Smooth muscle cell (in vitro differentiated cells): ENCODE results near the gene HMGN2. TPM values are rescaled to one million over a fixed set of nuclear protein-coding genes. Genes with fewer than 3 reads are reported as not detected.

Source experiments
- DNase-seq: peaks from one replicate; lab custom pipeline; 2025; ENCODE audit not compliant: unreplicated experiment; lab: John Stamatoyannopoulos, UW
- H2AFZ ChIP-seq: fragments of 200-600 bp; sonication (generic); 2 replicates; pipeline ENCODE4 v1.6.0; 2016; ENCODE audit warnings: antibody characterized with exemption, low read depth, mild to moderate bottlenecking
- H3F3A ChIP-seq: fragments of 200-600 bp; sonication (generic); 2 replicates; pipeline ENCODE4 v1.6.0; 2017; ENCODE audit warnings: antibody characterized with exemption, low read depth
- H3K27ac ChIP-seq: fragments of 200-600 bp; sonication (generic); 2 replicates; pipeline ENCODE4 v1.5.1; 2016; ENCODE audit warnings: low read depth, mild to moderate bottlenecking
- H3K27me3 ChIP-seq: fragments of 200-600 bp; sonication (generic); 2 replicates; pipeline ENCODE4 v1.6.1; 2016; ENCODE audit warnings: low read depth, mild to moderate bottlenecking
- H3K36me3 ChIP-seq: fragments of 200-600 bp; sonication (generic); 2 replicates; pipeline ENCODE4 v1.5.1; 2016; ENCODE audit warnings: low read depth
- H3K4me1 ChIP-seq: fragments of 200-600 bp; sonication (generic); 2 replicates; pipeline ENCODE4 v1.5.1; 2016; ENCODE audit warnings: low read depth
- H3K4me2 ChIP-seq: fragments of 200-600 bp; sonication (generic); 2 replicates; pipeline ENCODE4 v1.6.0; 2016; ENCODE audit warnings: mild to moderate bottlenecking
- H3K4me3 ChIP-seq: fragments of 200-600 bp; sonication (generic); 2 replicates; pipeline ENCODE4 v1.5.1; 2016; ENCODE audit warnings: mild to moderate bottlenecking
- H3K79me2 ChIP-seq: fragments of 200-600 bp; sonication (generic); 2 replicates; pipeline ENCODE4 v1.6.0; 2016; ENCODE audit warnings: low read depth, mild to moderate bottlenecking
- H3K9ac ChIP-seq: fragments of 200-600 bp; sonication (generic); 2 replicates; pipeline ENCODE4 v1.6.0; 2016; ENCODE audit warnings: low read depth
- H3K9me3 ChIP-seq: fragments of 200-600 bp; sonication (generic); replicated peaks from 2 replicates; pipeline ENCODE4 v1.5.1; 2016; ENCODE audit warnings: low read depth
- H4K20me1 ChIP-seq: fragments of 200-600 bp; sonication (generic); 2 replicates; pipeline ENCODE4 v1.6.0; 2016; ENCODE audit warnings: low read depth
- CTCF ChIP-seq: fragments of 200-600 bp; sonication (generic); IDR thresholded peaks from 2 replicates; pipeline ENCODE4 v1.5.1; 2017; ENCODE audit warnings: borderline replicate concordance, mild to moderate bottlenecking, antibody characterized with exemption; ENCODE audit not compliant: insufficient read depth, poor library complexity, severe bottlenecking
- WGBS: methylation state at CpG from one replicate; pipeline ENCODE4 v1.1.7; 2016; ENCODE audit warnings: low lambda C conversion rate; 5-methylcytosine and 5-hydroxymethylcytosine counted together
- polyA plus RNA-seq: library from polyadenylated mRNA; unstranded; fragments of >200 nt; fragmentation: Nextera tagmentation; extraction: Ambion mirVana; gene quantifications from 2 replicates; pipeline ENCODE4 v1.2.1, GENCODE V29; 2016
- total RNA-seq: library from RNA; depleted of rRNA; stranded (reverse); fragments of >200 nt; gene quantifications from 2 replicates; pipeline ENCODE4 v1.2.3, GENCODE V29; 2014

The HMGN2 gene
- total and polyA plus RNA-seq, 2 experiments from 2014 or later: 170 to 448 TPM

DNA sequence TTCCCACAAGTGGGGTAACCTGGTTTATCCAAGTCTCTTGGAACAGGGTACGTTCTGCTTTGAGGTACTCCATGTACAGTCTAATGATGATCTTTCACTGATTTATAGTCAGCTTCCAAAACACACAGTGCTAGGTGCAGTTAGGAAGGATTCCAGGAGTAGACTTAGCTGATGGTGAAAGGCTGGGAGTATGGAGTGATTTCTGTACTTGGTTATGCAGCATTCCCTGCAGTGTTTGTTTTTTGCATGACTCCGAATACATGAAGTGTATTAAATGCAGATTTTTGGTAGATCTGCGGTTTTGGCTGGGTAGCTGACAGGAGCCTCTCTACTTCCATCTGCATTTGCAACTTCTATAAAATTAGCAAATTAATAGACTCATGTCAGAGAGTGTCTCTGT is 3.7 kb downstream of the HMGN2 start:
- Histone ChIP-seq H3K4me1 (peaks cover 17% of the 10 kb centered on the region), H3K79me2 (peaks cover 15% of the 10 kb centered on the region), H2AFZ (no peak overlapping the region), H3K27ac (no peak overlapping the region), H3K9ac (no peak overlapping the region), H3K4me3 (no peak overlapping the region), H4K20me1 (peaks cover 38% of the 10 kb centered on the region), H3K36me3 (peaks cover 6% of the 10 kb centered on the region), H3K27me3 (no peaks in the 10 kb centered on the region), H3K4me2 (no peak overlapping the region), H3K9me3 (no peaks in the 10 kb centered on the region), H3F3A (peaks cover 17% of the 10 kb centered on the region)
- no peak for TF ChIP-seq CTCF
- no peak for DNase-seq
- 97% methylated on average over 3 of the region's 3 CpGs for WGBS

GRCh38 chr1:26476958-26477357 is 4.7 kb downstream of the HMGN2 start:
- H3K4me2 ChIP-seq: no peak overlapping the region
- no peak overlapping the region for H3K4me3 ChIP-seq
- H3K9ac ChIP-seq: no peak overlapping the region
- 98% methylated on average over 4 of the region's 4 CpGs for WGBS
- H2AFZ ChIP-seq: no peak overlapping the region
- peaks cover 6% of the 10 kb centered on the region for H3K36me3 ChIP-seq
- peaks cover 11% of the 10 kb centered on the region for H3K4me1 ChIP-seq
- H3K27me3 ChIP-seq: no peaks in the 10 kb centered on the region
- no peak for DNase-seq
- no peak for TF ChIP-seq CTCF
- no peaks in the 10 kb centered on the region for H3K9me3 ChIP-seq
- peaks cover 29% of the 10 kb centered on the region for H4K20me1 ChIP-seq
- H3F3A ChIP-seq: peaks cover 16% of the 10 kb centered on the region
- H3K27ac ChIP-seq: no peak overlapping the region
- peaks cover 15% of the 10 kb centered on the region for H3K79me2 ChIP-seq

DNA sequence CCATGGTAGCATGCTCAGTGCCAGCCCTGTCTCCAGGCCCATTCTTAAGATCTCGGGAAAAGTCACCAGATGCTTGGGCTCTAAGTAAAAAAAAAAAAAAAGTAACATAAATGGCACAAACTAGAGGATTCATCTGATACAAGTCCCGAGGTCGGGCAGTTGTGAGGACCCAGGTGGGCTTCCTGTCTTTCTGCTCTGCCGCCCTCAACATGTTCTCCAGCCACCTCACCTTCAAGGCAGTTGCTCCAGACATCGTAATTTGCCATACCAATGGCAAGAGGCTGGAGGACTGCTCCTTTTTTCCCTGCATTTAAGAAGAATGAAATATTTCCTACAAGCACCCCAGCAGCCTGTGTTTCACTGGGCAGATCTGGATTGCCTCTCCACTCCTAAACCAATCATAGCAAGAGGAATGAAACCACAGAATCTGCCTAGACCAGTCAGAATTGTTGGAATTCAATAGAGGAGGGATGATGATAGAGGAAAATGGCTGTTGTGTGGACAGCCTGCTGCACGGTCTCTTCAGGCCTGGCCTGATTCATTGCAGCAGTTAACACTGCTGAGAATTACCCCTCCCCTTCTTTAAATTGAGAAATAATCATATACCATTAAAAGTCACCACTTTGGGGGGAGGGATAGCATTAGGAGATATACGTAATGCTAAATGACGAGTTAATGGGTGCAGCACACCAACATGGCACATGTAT is 5.4 kb downstream of the HMGN2 start:
- no peaks in the 10 kb centered on the region for H3K27me3 ChIP-seq
- H3K9ac ChIP-seq: no peak overlapping the region
- WGBS: 87% methylated on average over 8 of the region's 8 CpGs
- no peak overlapping the region for H3K4me3 ChIP-seq
- no peak overlapping the region for H2AFZ ChIP-seq
- H3K36me3 ChIP-seq: peaks cover 6% of the 10 kb centered on the region
- TF ChIP-seq CTCF: no peak
- H3K9me3 ChIP-seq: no peaks in the 10 kb centered on the region
- H3K4me1 ChIP-seq: peaks cover 11% of the 10 kb centered on the region
- H3K79me2 ChIP-seq: peaks cover 15% of the 10 kb centered on the region
- no peak for DNase-seq
- no peak overlapping the region for H3K27ac ChIP-seq
- peaks cover 28% of the 10 kb centered on the region for H4K20me1 ChIP-seq
- peaks cover 16% of the 10 kb centered on the region for H3F3A ChIP-seq
- no peak overlapping the region for H3K4me2 ChIP-seq

DNA sequence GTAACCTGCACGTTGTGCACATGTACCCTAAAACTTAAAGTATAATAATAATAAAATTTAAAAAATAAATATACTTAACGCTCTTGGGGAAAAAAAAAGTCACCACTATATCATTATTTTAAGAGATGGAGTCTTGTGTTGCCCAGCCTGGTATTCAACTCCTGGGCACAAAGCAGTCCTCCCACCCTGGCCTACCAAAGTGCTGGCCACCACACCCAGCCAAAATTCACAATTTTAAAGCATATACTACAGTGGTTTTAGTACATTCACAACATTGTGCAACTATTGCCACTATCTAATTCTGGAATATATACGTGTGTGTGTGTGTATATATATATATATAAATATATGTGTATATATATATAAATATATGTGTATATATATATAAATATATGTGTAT is 5.9 kb downstream of the HMGN2 start:
- peaks cover 16% of the 10 kb centered on the region for H3F3A ChIP-seq
- H3K4me3 ChIP-seq: no peak overlapping the region
- peaks cover 26% of the 10 kb centered on the region for H4K20me1 ChIP-seq
- no peaks in the 10 kb centered on the region for H3K9me3 ChIP-seq
- no peak for DNase-seq
- no peak overlapping the region for H3K27ac ChIP-seq
- H3K27me3 ChIP-seq: no peaks in the 10 kb centered on the region
- H3K9ac ChIP-seq: no peak overlapping the region
- H3K4me1 ChIP-seq: peaks cover 11% of the 10 kb centered on the region
- WGBS: 95% methylated on average over 3 of the region's 3 CpGs
- H3K79me2 ChIP-seq: peaks cover 14% of the 10 kb centered on the region
- no peak overlapping the region for H3K4me2 ChIP-seq
- no peak overlapping the region for H2AFZ ChIP-seq
- no peak for TF ChIP-seq CTCF
- peaks cover 6% of the 10 kb centered on the region for H3K36me3 ChIP-seq
